Right ventricle myocardium superior (tissue), 1 donor: ENCODE data around the gene EFEMP1. TPM values are rescaled to one million over a fixed set of nuclear protein-coding genes. Genes with fewer than 3 reads are reported as not detected.

Source experiments
- ATAC-seq: fragments of 200-7000 bp; cut with Tn5 transposase; one replicate; pipeline ENCODE4 v1.9.1; 2020; ENCODE audit warnings: mild to moderate bottlenecking; ENCODE audit not compliant: poor library complexity
- DNase-seq: peaks from one replicate; pipeline ENCODE4 v3.0.0-alpha.2; 2020
- intact Hi-C: fragments of 100-400 bp; cut with DNase I; formaldehyde crosslinking; loops from one replicate; pipeline ENCODE4 v1.11.2; 2022
- total RNA-seq: library from RNA; stranded (reverse); fragmentation: NEBNext Ultra II Directional; extraction: Animal tissue kit (Norgen Biotek cat#: 25700); gene quantifications from one replicate; pipeline ENCODE4 v1.2.1, GENCODE V29; 2021
- donor health status: DM: no; HTN: yes; CAD: no; lungs with severe emphysema.

Gene EFEMP1
- total RNA-seq, 1 donor from 2014 or later, result 62.5 TPM

DNA sequence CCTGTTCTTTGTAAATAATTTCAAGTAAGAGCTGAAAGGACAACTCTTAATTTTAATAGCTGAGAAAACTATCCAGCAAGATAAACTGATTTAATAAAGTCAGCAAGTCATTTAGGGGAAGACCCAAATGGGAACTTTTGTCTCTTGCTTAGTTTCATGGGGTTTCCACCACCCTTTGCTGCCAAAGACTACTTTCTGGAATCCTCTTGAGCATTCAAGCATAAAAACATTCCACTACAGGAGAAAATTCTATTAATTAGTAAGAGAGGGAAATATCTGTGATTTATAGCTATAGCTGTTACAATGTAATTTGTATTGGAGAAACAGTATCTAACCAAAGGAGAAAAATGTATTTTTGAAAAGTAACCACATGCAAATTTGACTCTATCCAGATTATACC lies 20.6 kb downstream of the EFEMP1 start:
- no peak for ATAC-seq
- intact Hi-C loops, result no loop called here

DNA sequence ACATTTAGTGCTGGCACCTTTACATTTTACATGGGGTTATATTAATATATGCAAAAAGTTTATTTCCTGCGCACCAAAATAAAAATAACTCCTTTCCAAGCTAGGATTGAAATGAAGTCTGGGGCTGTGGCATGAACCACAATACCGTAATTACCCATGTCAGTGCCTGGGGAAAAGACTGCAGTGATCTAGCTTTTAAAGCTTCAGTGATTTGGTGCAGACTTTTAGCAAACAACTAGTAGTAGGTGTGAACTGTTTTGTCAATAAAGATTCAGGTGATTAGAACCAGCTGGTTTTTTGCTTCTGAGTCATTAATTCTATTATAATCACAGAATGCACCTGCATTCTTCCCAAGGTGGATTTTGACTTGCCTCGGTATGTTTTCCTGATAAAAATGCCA lies 21.2 kb downstream of the EFEMP1 start:
- no peak for DNase-seq
- no peak for ATAC-seq
- intact Hi-C loops, result no loop called here

More for the DNA sequence above, 20.6 kb downstream of the EFEMP1 start:
- no peak for DNase-seq

DNA sequence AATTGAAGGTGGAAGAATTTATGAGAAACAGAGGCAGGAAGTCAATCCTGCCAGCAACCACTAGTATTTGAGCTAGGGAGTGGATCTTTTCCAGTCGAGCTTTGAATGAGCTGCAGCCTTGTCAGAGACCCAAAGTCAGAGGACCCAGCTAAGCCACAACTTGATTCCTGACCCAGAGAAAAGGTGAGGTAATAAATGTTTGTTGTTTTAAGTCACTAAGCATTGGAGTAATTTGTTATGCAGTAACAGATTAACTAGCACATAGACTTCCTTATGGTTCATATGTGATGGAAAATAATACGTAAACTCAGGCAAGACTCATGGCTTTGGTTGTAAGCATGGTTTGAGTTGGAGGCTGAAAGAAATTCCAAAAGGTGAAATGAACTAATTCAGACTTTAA lies 21.6 kb downstream of the EFEMP1 start:
- DNase-seq, result no peak

DNA sequence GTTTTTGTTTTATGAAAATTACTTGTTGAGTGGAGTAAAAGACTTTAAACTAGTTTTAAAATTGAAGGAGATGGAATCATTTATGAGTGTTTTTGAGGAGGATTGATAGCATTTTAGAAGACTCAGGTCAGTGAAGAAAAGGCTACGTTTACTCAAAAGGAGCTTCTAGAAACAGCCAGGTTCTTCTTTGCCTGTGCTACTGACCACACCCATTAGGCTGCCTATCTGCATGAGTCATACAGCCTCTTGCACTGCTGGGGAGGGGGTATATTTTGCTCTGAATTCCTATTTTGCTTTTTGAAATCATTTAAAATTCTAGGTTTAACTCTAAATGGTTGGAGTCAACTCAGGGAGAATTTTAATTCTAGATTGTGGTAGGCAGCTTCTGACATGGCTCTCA lies 22.3 kb downstream of the EFEMP1 start:
- DNase-seq (no peak), ATAC-seq (no peak)
- intact Hi-C loops, result no loop called here

More for the DNA sequence above, 21.6 kb downstream of the EFEMP1 start:
- ATAC-seq, result no peak
- intact Hi-C loops, result no loop called here

DNA sequence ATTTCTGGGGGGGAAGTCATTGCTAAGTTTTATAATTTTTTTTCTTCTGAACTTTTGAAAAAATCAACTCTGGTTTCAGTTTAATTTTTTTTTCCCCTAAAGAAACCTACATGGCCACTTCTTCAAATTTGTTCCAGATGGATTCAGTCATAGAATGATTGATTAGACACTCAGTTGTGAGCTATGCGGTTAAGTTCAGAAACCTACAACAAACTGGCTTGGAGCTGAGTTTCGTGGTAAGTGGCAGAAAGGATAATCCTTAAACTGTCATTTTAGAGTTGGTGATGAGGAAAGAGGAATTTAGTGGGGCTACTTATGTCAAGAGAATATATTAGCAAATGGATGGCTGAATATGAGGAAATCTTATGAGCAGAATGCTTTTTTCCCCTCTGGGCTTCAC lies 23.7 kb downstream of the EFEMP1 start:
- ATAC-seq (no peak), DNase-seq (no peak)
- intact Hi-C loops, result no loop called here

DNA sequence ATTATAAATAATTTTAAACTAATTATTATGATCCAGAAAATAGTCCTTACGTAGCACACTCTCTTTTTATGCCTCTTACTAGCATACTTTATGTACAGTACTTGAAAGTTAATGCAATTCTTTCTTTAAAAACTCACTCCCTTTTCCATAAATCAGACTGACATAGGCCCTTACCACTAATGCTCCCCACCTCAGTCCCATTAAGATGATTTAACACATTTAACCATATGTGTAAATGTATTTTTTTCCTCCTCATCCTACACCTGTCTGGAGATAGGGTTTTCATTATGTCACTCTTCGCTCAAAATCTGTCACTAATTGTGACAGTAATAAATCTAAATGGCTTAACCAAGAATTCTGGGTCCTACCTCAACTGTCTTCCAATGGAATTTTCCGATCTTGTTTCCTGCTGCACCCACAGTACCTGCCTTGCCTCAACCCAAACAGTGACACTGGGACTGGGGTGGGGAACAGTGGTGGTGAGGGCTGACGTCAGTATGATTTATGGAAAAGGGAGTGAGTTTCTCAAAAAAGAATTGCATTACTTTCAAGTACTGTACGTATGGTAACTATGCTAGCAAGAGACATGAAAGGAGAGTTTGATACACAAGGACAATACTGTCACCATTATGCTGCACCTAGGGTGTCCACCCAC lies 25.1 kb downstream of the EFEMP1 start:
- intact Hi-C loops, result no loop called here
- ATAC-seq, result no peak
- DNase-seq, result no peak

DNA sequence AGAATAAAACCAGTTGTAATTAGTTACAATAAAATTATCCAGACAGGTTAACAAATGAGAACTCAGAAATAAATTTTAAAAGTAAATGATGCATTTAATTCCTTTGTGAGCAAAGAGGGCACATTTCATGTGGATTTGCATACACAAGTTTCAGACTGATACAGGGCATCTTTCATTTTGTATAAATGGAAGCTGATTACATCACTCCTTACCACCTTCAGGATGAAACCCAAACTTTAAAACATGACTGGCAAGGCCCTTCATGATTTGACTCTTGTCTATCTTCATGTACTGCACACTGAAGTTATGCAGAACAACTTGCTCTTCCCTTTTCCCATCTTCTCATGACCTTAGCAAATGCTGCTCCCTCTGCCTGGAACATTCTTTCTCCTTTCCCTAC lies 26.9 kb downstream of the EFEMP1 start:
- DNase-seq (no peak), ATAC-seq (no peak)
- intact Hi-C loops, result no loop called here

DNA sequence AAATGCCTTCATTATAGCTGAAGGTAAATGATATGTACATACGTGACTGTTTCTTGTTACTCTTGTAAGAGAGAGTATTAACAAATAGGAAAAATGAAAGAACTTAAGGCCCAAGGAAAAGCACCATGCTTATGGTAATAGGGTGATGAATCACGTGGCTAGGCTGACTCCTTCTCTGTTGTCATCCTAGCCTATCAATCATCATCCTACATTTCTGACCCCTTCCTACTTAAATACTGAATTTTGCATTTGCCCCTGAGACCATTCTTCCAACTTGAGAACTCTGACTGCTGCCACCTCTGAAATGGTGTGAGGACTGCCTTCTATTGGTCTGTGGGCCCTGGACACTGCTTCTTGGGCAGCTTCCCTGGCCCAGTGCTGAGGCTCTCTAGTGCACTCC lies 28.9 kb downstream of the EFEMP1 start:
- ATAC-seq, result no peak
- intact Hi-C loops, result no loop called here
- no peak for DNase-seq

DNA sequence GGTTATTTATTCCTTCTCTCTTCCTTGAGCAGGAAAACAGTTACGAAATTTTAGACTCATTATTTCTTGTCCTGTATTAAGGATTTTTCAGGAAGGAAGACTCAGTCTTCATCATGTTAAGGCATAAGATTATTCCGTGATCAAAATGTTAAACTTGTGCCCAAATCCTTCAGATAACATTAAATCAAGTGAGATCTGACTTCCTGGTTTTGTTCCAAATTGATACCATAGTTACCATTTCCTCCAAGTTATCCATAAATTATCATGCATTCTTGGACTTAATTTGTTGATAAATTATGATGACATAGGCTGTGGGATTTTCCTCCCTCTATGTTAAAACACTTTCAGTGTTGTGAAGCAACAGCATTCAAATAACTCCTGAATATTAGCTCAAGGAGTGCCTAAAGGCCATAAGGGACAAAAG lies 31.9 kb downstream of the EFEMP1 start:
- intact Hi-C loops, result no loop called here
- no peak for DNase-seq
- no peak for ATAC-seq

DNA sequence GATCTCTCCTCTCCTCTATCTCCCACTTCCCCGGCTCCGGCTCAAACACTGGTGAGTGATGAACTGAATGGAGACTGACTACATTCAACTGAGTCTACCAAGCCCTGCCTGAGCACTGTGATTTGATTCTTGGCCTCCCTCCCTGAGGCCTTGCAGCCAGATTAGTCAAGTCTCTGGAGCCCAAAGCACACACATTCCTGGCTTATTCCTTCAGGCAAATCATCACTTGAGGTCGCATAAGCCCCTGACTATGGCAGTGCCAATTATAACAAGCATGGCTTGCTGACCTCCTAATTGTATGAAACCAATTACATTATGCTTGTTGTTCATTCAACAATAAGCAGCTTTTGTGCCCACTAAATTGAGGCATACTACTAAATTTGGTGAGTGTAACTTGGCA lies 34.6 kb downstream of the EFEMP1 start:
- intact Hi-C loops, result no loop called here
- ATAC-seq (peak; percentile 80), DNase-seq (peak; percentile 69)

DNA sequence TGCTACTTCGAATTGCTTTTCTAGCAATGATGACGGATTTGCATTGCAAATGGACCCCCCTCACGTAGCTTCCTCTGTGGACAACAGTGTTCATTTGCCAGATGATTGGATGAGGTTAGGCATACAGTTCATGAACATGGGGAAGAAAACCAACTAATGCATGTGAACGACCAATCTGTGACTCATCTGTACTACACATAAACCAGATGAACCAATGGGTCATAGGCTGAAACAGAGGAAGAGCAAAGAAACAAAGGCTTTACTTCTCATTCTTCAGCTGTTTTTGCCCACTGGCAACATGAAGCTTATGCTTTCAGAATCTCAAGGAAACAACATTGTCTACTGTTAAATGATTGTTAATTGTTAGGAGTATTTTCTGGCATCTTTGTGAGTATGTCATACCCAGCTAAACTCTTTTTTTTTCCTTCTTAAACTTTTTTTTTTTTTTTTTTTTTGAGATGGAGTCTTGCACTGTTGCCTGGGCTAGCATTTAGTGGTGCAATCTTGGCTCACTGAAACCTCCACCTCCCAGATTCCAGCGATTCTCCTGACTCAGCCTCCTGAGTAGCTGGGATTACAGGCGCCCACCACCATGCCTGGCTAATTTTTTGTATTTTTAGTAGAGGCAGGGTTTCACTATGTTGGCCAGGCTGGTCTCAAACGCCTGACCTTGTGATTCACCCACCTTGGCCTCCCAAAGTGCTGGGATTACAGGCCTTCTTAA lies 35.5 kb downstream of the EFEMP1 start:
- intact Hi-C loops, result no loop called here
- no peak for ATAC-seq
- DNase-seq, result no peak

DNA sequence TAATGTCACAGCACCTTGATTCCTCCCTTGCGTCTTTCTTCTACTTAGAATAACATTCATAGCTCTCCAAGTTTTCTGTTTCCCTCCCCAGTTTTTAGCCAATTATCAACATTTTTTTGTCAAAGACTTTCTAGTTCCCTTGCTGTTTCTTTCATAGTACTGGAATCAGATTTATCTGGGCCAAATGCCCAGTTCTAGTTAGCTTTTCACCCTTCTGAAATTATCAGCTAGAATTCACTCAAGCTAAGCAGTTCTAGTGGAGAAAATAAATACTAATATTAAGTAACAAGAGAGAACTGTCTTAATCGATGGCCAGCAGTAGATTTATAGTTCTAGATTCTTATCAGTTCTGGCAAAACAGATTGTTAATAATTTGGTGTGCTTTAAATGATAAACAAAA lies 36.2 kb downstream of the EFEMP1 start:
- ATAC-seq (peak; percentile 30), DNase-seq (no peak)
- intact Hi-C loops, result no loop called here

DNA sequence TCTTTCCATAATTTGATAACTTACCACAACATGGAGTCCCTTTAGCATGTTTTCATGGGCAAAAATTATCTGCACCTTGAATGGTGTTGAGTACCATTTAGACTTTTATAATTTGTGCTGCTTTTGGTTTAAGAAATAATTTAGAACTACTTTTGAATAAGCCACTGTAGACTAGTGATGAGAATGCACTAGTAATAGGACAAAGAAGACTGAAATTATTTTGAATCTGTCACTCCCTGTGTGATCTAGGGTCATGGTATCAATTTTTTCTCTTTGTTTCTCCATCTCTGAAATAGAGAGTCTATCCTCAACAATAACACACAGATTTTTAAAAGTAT lies 37.7 kb downstream of the EFEMP1 start:
- intact Hi-C loops, result no loop called here
- DNase-seq, result no peak
- ATAC-seq, result no peak

DNA sequence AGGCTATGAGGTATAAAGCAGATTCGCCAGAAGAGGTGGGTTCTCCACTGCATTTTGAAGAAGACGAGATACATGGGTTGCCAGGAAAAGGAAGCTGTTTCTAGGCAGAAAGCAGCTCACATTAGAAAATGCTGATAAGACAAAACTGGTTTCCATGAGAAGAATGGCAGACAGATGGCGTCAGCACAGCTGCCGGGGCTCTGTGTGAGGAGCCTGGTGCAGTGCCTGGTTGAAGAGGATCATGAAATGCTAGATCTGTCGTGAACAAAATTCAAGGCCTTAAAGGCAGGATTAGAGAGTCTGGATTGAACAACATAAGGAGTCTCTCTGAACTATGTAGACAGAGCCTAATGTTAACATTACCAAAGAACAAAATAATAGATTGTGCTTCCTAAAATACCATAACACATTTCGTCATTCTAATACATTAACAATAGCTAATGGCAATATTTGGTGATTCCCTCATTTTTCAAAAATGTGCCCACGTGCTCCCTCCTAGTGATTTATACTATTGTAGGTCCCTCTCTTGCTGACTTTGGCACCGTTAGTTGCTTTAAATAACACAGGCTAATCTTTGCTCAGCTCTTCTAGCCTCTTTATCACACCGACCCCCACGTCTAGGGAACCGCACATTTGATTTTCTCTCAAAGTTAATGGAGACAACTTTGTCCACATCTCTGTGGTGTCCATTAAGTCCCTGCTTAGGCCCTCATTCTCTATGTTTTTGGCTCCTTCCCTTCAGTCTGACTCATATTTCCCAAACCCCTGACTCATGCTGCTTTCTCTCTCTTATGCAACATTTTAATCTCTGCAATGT lies 38.2 kb downstream of the EFEMP1 start:
- intact Hi-C loops, result no loop called here
- no peak for DNase-seq
- ATAC-seq, result peak; percentile 71

DNA sequence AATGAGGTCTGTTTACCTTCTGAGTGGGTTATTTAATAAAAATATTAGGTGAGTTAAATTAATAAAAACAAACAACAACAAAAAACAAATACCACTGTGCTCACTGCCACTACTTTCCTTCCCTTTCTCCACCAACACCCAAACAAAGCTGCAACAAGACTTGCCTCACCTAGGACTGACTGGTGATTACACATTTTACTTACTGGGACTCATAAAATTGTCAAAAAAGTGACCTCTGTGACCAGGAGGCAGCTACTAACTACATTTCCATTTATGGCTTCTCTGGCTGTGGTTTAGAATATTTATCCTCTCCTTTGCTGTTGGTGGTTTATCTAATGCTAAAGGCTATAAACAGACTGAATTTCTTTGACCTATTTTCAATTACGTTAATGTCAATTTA lies 39.8 kb downstream of the EFEMP1 start:
- intact Hi-C loops, result no loop called here

DNA sequence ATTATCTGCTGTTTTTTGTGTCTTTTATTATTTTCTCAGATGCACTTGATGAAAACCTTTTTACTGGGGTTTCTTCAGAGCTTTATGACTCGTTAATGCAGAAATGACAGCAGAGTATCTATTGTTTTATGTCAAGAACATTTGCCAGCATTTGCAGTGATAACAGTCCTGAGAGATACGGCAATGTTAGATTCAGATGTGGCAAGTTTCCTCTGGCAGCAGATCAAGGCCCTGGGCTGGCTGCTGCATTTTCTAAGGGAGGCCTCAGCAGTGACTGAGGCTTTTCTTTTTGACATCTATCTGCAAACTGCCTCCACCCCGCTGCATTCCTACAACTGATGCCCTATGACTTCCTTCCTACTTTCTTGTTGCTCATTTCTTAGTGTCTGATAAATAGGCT lies 40.2 kb downstream of the EFEMP1 start:
- DNase-seq, result peak; percentile 54
- ATAC-seq, result peak; percentile 42
- intact Hi-C loops, result no loop called here

More for the DNA sequence above, 39.8 kb downstream of the EFEMP1 start:
- ATAC-seq (no peak), DNase-seq (no peak)

DNA sequence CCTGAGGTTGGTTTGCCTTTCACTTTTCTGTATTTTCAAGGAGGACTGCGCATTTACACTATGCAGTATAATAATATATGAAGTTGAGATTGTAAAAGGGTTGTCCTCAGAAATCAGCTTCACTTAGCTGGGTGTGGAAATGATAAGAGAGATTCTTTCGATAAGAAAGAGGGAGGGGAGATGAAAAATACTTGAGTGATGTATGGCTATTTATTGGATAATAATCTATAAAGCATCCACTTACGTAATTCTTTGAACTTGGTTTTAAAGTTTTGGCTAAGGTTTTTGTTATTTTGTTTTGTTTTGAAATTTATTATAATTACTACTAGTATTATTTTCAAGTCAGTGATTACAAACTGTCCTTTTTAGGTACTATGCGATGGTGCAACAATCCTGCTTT lies 40.6 kb downstream of the EFEMP1 start:
- intact Hi-C loops, result no loop called here
- DNase-seq, result no peak
- ATAC-seq, result no peak

DNA sequence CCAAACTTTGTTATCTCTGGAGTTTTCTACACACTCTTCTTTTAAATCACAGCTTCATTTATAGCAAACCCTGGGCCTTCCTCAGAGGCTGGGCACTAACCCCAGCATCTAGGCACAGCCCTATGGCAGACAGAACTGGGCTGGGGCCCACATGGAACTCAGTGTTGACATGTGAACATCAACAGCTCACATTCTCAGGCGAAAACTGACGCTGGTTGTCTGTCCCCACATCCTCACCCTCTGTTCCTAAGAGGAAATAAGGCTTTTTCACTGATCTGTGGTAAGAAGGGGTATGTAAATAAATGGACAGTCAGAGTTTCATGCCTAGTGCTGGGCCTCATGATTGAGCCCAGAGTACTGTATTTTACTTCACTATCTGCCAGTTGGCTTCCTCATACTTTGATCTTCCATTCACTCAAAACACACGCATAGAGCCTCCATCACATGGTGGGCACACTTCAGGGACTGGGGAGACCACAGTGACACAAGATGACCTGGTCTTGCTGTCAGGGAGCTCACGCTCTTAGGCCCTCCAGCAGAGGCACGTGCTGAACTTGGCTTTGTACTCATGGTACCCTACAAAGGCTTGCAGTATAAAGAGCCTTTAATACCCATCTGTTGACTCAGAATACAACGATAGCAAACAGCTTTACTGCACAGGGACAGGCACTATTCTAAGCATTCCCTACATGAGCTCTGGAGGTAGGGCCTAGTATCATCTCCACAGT lies 43.0 kb downstream of the EFEMP1 start:
- peak; percentile 39 for DNase-seq
- intact Hi-C loops, result no loop called here
- ATAC-seq, result peak; percentile 26

DNA sequence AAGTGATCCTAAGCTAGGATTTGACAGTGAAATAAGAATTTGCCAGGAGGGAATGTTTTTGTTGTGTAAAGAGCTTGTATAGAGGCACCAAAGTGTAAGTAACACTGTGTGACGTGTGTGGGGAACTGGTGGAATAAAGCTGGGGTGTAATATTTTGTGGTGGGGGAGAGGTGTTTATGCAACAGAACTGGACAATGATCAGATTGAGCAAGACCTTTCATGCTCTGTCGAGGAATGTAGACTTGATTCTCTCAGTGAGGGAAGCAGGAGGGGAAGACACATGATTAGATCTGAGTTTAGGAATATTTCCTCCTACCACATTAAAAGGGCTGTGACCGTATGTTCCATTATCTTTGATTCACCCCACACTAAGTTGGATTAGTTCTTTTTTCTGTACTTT lies 43.6 kb downstream of the EFEMP1 start:
- DNase-seq, result no peak
- no peak for ATAC-seq
- intact Hi-C loops, result no loop called here
